WTC11 (cell line): ENCODE measurements around the gene GABRA4. TPM values are rescaled to one million over a fixed set of nuclear protein-coding genes. Genes with fewer than 3 reads are reported as not detected.

Source experiments
- ATAC-seq: fragments of 200-7000 bp; cut with Tn5 transposase; 2 replicates; pipeline ENCODE4 v1.10.0; 2021; ENCODE audit warnings: mild to moderate bottlenecking, moderate library complexity
- CTCF ChIA-PET: fragments of 300-600 bp; sonication (Branson Sonifier 250); formaldehyde crosslinking; loops from one replicate; lab custom pipeline; 2021; ENCODE audit warnings: antibody characterized with exemption; lab: Charles Lee
- POLR2A ChIA-PET: fragments of 350-600 bp; sonication (Branson Sonifier 250); formaldehyde crosslinking; loops from one replicate; lab custom pipeline; 2021; ENCODE audit warnings: antibody characterized with exemption; lab: Charles Lee
- DNase-seq: peaks from one replicate; pipeline ENCODE4 v3.0.0; 2021; ENCODE audit warnings: low spot score
- H3K27ac Mint-ChIP-seq: 2 replicates; pipeline ENCODE4 v1.8.0; 2021; ENCODE audit warnings: mixed read lengths
- H3K27me3 Mint-ChIP-seq: 2 replicates; pipeline ENCODE4 v1.8.0; 2021; ENCODE audit warnings: low read depth, mild to moderate bottlenecking, moderate library complexity, mixed read lengths
- H3K36me3 Mint-ChIP-seq: 2 replicates; pipeline ENCODE4 v1.8.0; 2021; ENCODE audit warnings: mixed read lengths
- H3K4me1 Mint-ChIP-seq: 2 replicates; pipeline ENCODE4 v1.8.0; 2022; ENCODE audit warnings: mixed read lengths
- H3K4me3 Mint-ChIP-seq: 2 replicates; pipeline ENCODE4 v1.8.0; 2021; ENCODE audit warnings: mild to moderate bottlenecking, moderate library complexity, mixed read lengths
- H3K9me3 Mint-ChIP-seq: 2 replicates; pipeline ENCODE4 v1.8.0; 2021; ENCODE audit warnings: mixed read lengths
- CBFB ChIP-seq: sonication (generic); formaldehyde crosslinking; IDR thresholded peaks from 2 replicates; pipeline ENCODE4 v1.8.1; 2022; ENCODE audit warnings: mild to moderate bottlenecking, low read depth, missing genetic modification reagents
- ELF4 ChIP-seq: sonication (generic); formaldehyde crosslinking; IDR thresholded peaks from 2 replicates; pipeline ENCODE4 v1.8.1; 2022; ENCODE audit warnings: low read depth, mild to moderate bottlenecking, moderate library complexity, missing genetic modification reagents
- FOXK1 ChIP-seq: sonication (generic); formaldehyde crosslinking; IDR thresholded peaks from 2 replicates; pipeline ENCODE4 v1.8.0; 2022; ENCODE audit warnings: mild to moderate bottlenecking, moderate library complexity, missing genetic modification reagents
- GABPB1 ChIP-seq: sonication (generic); formaldehyde crosslinking; IDR thresholded peaks from 2 replicates; pipeline ENCODE4 v1.8.1; 2023; ENCODE audit warnings: mild to moderate bottlenecking, missing genetic modification reagents
- GRHL2 ChIP-seq: fragments of 250-450 bp; sonication (Bioruptor Pico); IDR thresholded peaks from 2 replicates; pipeline ENCODE4 v1.8.0; 2022; ENCODE audit warnings: mild to moderate bottlenecking, moderate library complexity; ENCODE audit not compliant: insufficient replicate concordance, severe bottlenecking
- HMGA2 ChIP-seq: fragments of 250-450 bp; sonication (Bioruptor Pico); IDR thresholded peaks from 2 replicates; pipeline ENCODE4 v1.4.0; 2021; ENCODE audit warnings: mild to moderate bottlenecking, moderate library complexity
- IRF2 ChIP-seq: sonication (generic); formaldehyde crosslinking; IDR thresholded peaks from 2 replicates; pipeline ENCODE4 v1.8.0; 2022; ENCODE audit warnings: low read depth, missing genetic modification reagents, borderline replicate concordance
- JAZF1 ChIP-seq: fragments of 250-450 bp; sonication (Bioruptor Pico); IDR thresholded peaks from 2 replicates; pipeline ENCODE4 v1.9.0; 2021; ENCODE audit warnings: moderate library complexity, mild to moderate bottlenecking, inconsistent platforms
- JUN ChIP-seq: sonication (generic); formaldehyde crosslinking; IDR thresholded peaks from 2 replicates; pipeline ENCODE4 v1.8.0; 2023; ENCODE audit warnings: mild to moderate bottlenecking, missing genetic modification reagents
- NFATC4 ChIP-seq: fragments of 250-450 bp; sonication (Bioruptor Pico); IDR thresholded peaks from 2 replicates; pipeline ENCODE4 v1.9.0; 2021; ENCODE audit warnings: mild to moderate bottlenecking
- NR1H2 ChIP-seq: sonication (generic); formaldehyde crosslinking; IDR thresholded peaks from 2 replicates; pipeline ENCODE4 v1.9.0; 2021; ENCODE audit warnings: mild to moderate bottlenecking, moderate library complexity, missing genetic modification reagents
- ZNF138 ChIP-seq: sonication (generic); formaldehyde crosslinking; conservative IDR thresholded peaks from 2 replicates; pipeline ENCODE4 v1.8.1; 2022; ENCODE audit warnings: mild to moderate bottlenecking, moderate library complexity, missing genetic modification reagents
- total RNA-seq: library from RNA; stranded (reverse); gene quantifications from 3 replicates; pipeline ENCODE4 v1.2.3, GENCODE V29; 2021
- TF ChIP-seq, protein P1 (sequence below): sonication (generic); formaldehyde crosslinking; IDR thresholded peaks from 2 replicates; pipeline ENCODE4 v1.8.1; 2022; ENCODE audit warnings: mild to moderate bottlenecking, missing genetic modification reagents, moderate library complexity, borderline replicate concordance
- TF ChIP-seq, protein P2 (sequence below): fragments of 250-450 bp; sonication (Bioruptor Pico); IDR thresholded peaks from 2 replicates; pipeline ENCODE4 v1.9.0; 2021; ENCODE audit warnings: mild to moderate bottlenecking
- TF ChIP-seq, protein P3 (sequence below): sonication (generic); formaldehyde crosslinking; IDR thresholded peaks from 2 replicates; pipeline ENCODE4 v1.8.0; 2022; ENCODE audit warnings: missing genetic modification reagents
- TF ChIP-seq, protein P4 (sequence below): sonication (generic); formaldehyde crosslinking; IDR thresholded peaks from 2 replicates; pipeline ENCODE4 v1.8.0; 2022; ENCODE audit warnings: mild to moderate bottlenecking, missing genetic modification reagents
- TF ChIP-seq, protein P5 (sequence below): fragments of 250-450 bp; sonication (Bioruptor Pico); IDR thresholded peaks from 2 replicates; pipeline ENCODE4 v1.9.0; 2021; ENCODE audit warnings: mild to moderate bottlenecking, borderline replicate concordance
- TF ChIP-seq, protein P6 (sequence below): fragments of 200-600 bp; IDR thresholded peaks from 2 replicates; pipeline ENCODE4 v1.8.0; 2022; ENCODE audit warnings: antibody characterized with exemption

The GABRA4 gene
- total RNA-seq, 1 experiment from 2014 or later, result 0.20 TPM

DNA sequence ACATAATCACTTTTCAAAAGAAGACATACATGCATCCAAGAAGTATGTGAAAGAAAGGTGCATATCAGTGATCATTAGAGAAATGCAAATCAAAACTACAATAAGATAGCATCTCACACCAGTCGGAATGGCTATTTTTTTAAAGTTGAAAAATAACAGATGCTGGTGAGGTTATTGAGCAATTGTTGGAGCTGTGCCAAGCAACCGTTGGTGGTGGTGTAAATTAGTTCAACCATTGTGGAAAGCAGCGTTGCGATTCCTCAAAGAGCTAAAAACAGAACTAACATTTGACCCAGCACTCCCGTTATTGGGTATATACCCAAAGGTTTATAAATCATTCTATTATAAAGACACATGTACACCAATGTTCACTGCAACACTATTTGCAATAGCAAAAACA, 98.6 kb downstream of the GABRA4 start:
- no peaks in the 10 kb centered on the region for H3K36me3 Mint-ChIP-seq
- H3K4me3 Mint-ChIP-seq, result no peak overlapping the region
- no peaks in the 10 kb centered on the region; the same call in 1 of the 2 replicates for H3K27me3 Mint-ChIP-seq
- DNase-seq (no peak), ATAC-seq (no peak)
- H3K27ac Mint-ChIP-seq, result no peak overlapping the region
- peaks cover 26% of the 10 kb centered on the region for H3K9me3 Mint-ChIP-seq
- 0 out of 2 replicates have a peak, but pooled peaks cover 6% of the 10 kb centered on the region for H3K4me1 Mint-ChIP-seq
- TF ChIP-seq FOXK1 (CRISPR knock-in tag) (no peak), HMGA2 (no peak), IRF2 (CRISPR knock-in tag) (no peak)
- TF ChIP-seq, protein P1, sequence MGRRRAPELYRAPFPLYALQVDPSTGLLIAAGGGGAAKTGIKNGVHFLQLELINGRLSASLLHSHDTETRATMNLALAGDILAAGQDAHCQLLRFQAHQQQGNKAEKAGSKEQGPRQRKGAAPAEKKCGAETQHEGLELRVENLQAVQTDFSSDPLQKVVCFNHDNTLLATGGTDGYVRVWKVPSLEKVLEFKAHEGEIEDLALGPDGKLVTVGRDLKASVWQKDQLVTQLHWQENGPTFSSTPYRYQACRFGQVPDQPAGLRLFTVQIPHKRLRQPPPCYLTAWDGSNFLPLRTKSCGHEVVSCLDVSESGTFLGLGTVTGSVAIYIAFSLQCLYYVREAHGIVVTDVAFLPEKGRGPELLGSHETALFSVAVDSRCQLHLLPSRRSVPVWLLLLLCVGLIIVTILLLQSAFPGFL (CRISPR knock-in tag), result no peak
- TF ChIP-seq, protein P2, sequence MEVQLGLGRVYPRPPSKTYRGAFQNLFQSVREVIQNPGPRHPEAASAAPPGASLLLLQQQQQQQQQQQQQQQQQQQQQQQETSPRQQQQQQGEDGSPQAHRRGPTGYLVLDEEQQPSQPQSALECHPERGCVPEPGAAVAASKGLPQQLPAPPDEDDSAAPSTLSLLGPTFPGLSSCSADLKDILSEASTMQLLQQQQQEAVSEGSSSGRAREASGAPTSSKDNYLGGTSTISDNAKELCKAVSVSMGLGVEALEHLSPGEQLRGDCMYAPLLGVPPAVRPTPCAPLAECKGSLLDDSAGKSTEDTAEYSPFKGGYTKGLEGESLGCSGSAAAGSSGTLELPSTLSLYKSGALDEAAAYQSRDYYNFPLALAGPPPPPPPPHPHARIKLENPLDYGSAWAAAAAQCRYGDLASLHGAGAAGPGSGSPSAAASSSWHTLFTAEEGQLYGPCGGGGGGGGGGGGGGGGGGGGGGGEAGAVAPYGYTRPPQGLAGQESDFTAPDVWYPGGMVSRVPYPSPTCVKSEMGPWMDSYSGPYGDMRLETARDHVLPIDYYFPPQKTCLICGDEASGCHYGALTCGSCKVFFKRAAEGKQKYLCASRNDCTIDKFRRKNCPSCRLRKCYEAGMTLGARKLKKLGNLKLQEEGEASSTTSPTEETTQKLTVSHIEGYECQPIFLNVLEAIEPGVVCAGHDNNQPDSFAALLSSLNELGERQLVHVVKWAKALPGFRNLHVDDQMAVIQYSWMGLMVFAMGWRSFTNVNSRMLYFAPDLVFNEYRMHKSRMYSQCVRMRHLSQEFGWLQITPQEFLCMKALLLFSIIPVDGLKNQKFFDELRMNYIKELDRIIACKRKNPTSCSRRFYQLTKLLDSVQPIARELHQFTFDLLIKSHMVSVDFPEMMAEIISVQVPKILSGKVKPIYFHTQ, result no peak
- TF ChIP-seq, protein P3, sequence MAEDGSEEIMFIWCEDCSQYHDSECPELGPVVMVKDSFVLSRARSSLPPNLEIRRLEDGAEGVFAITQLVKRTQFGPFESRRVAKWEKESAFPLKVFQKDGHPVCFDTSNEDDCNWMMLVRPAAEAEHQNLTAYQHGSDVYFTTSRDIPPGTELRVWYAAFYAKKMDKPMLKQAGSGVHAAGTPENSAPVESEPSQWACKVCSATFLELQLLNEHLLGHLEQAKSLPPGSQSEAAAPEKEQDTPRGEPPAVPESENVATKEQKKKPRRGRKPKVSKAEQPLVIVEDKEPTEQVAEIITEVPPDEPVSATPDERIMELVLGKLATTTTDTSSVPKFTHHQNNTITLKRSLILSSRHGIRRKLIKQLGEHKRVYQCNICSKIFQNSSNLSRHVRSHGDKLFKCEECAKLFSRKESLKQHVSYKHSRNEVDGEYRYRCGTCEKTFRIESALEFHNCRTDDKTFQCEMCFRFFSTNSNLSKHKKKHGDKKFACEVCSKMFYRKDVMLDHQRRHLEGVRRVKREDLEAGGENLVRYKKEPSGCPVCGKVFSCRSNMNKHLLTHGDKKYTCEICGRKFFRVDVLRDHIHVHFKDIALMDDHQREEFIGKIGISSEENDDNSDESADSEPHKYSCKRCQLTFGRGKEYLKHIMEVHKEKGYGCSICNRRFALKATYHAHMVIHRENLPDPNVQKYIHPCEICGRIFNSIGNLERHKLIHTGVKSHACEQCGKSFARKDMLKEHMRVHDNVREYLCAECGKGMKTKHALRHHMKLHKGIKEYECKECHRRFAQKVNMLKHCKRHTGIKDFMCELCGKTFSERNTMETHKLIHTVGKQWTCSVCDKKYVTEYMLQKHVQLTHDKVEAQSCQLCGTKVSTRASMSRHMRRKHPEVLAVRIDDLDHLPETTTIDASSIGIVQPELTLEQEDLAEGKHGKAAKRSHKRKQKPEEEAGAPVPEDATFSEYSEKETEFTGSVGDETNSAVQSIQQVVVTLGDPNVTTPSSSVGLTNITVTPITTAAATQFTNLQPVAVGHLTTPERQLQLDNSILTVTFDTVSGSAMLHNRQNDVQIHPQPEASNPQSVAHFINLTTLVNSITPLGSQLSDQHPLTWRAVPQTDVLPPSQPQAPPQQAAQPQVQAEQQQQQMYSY (CRISPR knock-in tag), result no peak
- CTCF ChIA-PET, result no interaction called here
- POLR2A ChIA-PET, result no interaction called here

DNA sequence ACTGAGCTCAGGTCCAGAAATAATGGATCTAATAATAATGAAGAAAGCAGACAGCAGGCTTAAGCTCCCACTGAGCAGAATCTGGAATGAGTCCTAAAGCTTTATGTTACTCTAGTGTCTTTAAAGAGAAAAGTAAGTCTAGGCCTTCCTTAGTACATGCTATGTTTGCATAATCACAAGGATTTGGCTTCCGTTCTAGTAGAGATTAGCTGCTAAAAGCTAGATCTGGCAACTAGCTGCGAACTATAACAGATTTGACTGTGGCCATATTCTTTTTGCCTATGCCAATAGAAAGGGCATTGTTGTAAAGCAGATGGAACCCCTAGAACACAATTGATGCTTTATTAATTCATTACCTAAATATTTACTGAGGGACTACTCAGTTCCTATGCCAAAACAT, 103.3 kb downstream of the GABRA4 start:
- Mint-ChIP-seq H3K4me1 (no peaks in the 10 kb centered on the region), H3K4me3 (no peak overlapping the region), H3K36me3 (no peaks in the 10 kb centered on the region), H3K27ac (no peak overlapping the region), H3K27me3 (no peaks in the 10 kb centered on the region)
- no peak for DNase-seq
- POLR2A ChIA-PET, result no interaction called here
- CTCF ChIA-PET, result interaction anchor here (0.6 kb wide), 1 partner anchor 674 kb away, joined by 4 read pairs; no protein-coding TSS in a partner anchor
- no peak for ATAC-seq
- TF ChIP-seq, protein P4, sequence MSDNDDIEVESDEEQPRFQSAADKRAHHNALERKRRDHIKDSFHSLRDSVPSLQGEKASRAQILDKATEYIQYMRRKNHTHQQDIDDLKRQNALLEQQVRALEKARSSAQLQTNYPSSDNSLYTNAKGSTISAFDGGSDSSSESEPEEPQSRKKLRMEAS (CRISPR knock-in tag), result no peak
- TF ChIP-seq, all 79 proteins: peak for 0
- peaks cover 26% of the 10 kb centered on the region for H3K9me3 Mint-ChIP-seq

DNA sequence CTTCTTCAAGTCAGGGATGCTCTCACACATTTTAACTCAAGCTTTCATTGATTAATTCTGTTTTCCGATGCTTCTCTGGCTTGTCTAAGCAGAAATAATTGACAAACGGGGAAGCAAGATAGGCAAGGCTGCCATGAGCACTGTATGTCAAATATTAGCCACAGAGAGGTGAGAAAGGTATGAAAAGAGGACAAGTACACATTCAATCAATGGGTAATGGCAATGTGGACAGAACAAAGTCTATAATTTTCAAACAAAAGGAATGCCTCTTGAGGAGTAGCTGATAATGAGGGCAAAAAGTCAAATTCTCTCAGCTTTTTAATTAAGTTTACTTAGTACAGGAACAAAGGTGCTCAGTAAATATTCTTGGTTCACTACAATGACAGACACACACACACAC, 104.0 kb downstream of the GABRA4 start:
- Mint-ChIP-seq H3K36me3 (no peaks in the 10 kb centered on the region), H3K27me3 (no peaks in the 10 kb centered on the region), H3K4me3 (no peak overlapping the region), H3K4me1 (no peaks in the 10 kb centered on the region), H3K27ac (no peak overlapping the region), H3K9me3 (peaks cover 26% of the 10 kb centered on the region)
- CTCF ChIA-PET, result interaction anchor here (0.6 kb wide), 1 partner anchor 674 kb away, joined by 4 read pairs; no protein-coding TSS in a partner anchor
- no peak for DNase-seq
- ATAC-seq, result no peak
- POLR2A ChIA-PET, result no interaction called here
- no peak for TF ChIP-seq GABPB1 (CRISPR knock-in tag)
- no peak for TF ChIP-seq NFATC4 (CRISPR knock-in tag)
- TF ChIP-seq, protein P5, sequence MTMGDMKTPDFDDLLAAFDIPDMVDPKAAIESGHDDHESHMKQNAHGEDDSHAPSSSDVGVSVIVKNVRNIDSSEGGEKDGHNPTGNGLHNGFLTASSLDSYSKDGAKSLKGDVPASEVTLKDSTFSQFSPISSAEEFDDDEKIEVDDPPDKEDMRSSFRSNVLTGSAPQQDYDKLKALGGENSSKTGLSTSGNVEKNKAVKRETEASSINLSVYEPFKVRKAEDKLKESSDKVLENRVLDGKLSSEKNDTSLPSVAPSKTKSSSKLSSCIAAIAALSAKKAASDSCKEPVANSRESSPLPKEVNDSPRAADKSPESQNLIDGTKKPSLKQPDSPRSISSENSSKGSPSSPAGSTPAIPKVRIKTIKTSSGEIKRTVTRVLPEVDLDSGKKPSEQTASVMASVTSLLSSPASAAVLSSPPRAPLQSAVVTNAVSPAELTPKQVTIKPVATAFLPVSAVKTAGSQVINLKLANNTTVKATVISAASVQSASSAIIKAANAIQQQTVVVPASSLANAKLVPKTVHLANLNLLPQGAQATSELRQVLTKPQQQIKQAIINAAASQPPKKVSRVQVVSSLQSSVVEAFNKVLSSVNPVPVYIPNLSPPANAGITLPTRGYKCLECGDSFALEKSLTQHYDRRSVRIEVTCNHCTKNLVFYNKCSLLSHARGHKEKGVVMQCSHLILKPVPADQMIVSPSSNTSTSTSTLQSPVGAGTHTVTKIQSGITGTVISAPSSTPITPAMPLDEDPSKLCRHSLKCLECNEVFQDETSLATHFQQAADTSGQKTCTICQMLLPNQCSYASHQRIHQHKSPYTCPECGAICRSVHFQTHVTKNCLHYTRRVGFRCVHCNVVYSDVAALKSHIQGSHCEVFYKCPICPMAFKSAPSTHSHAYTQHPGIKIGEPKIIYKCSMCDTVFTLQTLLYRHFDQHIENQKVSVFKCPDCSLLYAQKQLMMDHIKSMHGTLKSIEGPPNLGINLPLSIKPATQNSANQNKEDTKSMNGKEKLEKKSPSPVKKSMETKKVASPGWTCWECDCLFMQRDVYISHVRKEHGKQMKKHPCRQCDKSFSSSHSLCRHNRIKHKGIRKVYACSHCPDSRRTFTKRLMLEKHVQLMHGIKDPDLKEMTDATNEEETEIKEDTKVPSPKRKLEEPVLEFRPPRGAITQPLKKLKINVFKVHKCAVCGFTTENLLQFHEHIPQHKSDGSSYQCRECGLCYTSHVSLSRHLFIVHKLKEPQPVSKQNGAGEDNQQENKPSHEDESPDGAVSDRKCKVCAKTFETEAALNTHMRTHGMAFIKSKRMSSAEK, result no peak
- TF ChIP-seq ZNF138 (CRISPR knock-in tag), result no peak
- no peak for TF ChIP-seq GRHL2
- TF ChIP-seq NR1H2 (CRISPR knock-in tag), result no peak
- no peak for TF ChIP-seq ELF4 (CRISPR knock-in tag)
- TF ChIP-seq CBFB (CRISPR knock-in tag), result no peak
- TF ChIP-seq JAZF1, result no peak
- no peak for TF ChIP-seq JUN (CRISPR knock-in tag)
- TF ChIP-seq, protein P6, sequence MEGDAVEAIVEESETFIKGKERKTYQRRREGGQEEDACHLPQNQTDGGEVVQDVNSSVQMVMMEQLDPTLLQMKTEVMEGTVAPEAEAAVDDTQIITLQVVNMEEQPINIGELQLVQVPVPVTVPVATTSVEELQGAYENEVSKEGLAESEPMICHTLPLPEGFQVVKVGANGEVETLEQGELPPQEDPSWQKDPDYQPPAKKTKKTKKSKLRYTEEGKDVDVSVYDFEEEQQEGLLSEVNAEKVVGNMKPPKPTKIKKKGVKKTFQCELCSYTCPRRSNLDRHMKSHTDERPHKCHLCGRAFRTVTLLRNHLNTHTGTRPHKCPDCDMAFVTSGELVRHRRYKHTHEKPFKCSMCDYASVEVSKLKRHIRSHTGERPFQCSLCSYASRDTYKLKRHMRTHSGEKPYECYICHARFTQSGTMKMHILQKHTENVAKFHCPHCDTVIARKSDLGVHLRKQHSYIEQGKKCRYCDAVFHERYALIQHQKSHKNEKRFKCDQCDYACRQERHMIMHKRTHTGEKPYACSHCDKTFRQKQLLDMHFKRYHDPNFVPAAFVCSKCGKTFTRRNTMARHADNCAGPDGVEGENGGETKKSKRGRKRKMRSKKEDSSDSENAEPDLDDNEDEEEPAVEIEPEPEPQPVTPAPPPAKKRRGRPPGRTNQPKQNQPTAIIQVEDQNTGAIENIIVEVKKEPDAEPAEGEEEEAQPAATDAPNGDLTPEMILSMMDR, result no peak
